HCT116 (cell line): ENCODE measurements around the gene PARVA.

Experiments used
- CEBPB ChIP-seq: IDR thresholded peaks from 2 replicates; pipeline ENCODE4 v1.6.1; 2012; ENCODE audit warnings: low read depth
- EGR1 ChIP-seq: IDR thresholded peaks from 2 replicates; pipeline ENCODE4 v1.6.1; 2012; ENCODE audit warnings: low read depth
- EZH2 ChIP-seq: fragments of 200-600 bp; sonication (generic); IDR thresholded peaks from 2 replicates; pipeline ENCODE4 v1.6.1; 2017; ENCODE audit warnings: antibody characterized with exemption, mixed run types
- EZH2phosphoT487 ChIP-seq: fragments of 200-600 bp; IDR thresholded peaks from 2 replicates; pipeline ENCODE4 v1.6.1; 2018; ENCODE audit warnings: antibody characterized with exemption, borderline replicate concordance
- JUND ChIP-seq: IDR thresholded peaks from 2 replicates; pipeline ENCODE4 v1.6.1; 2012
- POLR2A ChIP-seq: IDR thresholded peaks from 2 replicates; pipeline ENCODE4 v1.7.0; 2011; ENCODE audit warnings: borderline replicate concordance; ENCODE audit not compliant: insufficient read depth, insufficient read length; ENCODE audit errors: extremely low read depth
- POLR2AphosphoS5 ChIP-seq: IDR thresholded peaks from 2 replicates; pipeline ENCODE4 v1.6.1; 2011; ENCODE audit warnings: mild to moderate bottlenecking, low read depth, low read length, moderate library complexity
- SIN3A ChIP-seq: IDR thresholded peaks from 2 replicates; pipeline ENCODE4 v1.6.1; 2012; ENCODE audit warnings: low read depth
- SRF ChIP-seq: IDR thresholded peaks from 2 replicates; pipeline ENCODE4 v1.6.1; 2012; ENCODE audit warnings: low read depth
- TCF7L2 ChIP-seq: IDR thresholded peaks from 2 replicates; pipeline ENCODE4 v1.7.0; 2011; ENCODE audit warnings: borderline replicate concordance, inconsistent platforms; ENCODE audit not compliant: insufficient read depth, insufficient read length; ENCODE audit errors: extremely low read depth
- YY1 ChIP-seq: IDR thresholded peaks from 2 replicates; pipeline ENCODE4 v1.6.1; 2011; ENCODE audit warnings: low read length, low read depth, moderate library complexity, mild to moderate bottlenecking; ENCODE audit not compliant: insufficient replicate concordance; ENCODE audit errors: extremely low read depth
- TF ChIP-seq, protein P1 (sequence below), 3 experiments: fragments of 200-600 bp in 1 of 3; sonication (generic) in 1 of 3; IDR thresholded peaks in 2 of 3; conservative IDR thresholded peaks in 1 of 3; 2 replicates each; pipeline ENCODE4 v1.5.1; 2012 to 2017; ENCODE audit warnings: low read depth in 2 of 3, low read length in 2 of 3, antibody characterized with exemption in 1 of 3, borderline replicate concordance in 1 of 3, control low read depth in 1 of 3, mild to moderate bottlenecking in 1 of 3, mixed read lengths in 1 of 3, mixed run types in 1 of 3, moderate library complexity in 1 of 3; ENCODE audit not compliant: insufficient read depth in 1 of 3
- TF ChIP-seq, protein P2 (sequence below): IDR thresholded peaks from 2 replicates; pipeline ENCODE4 v1.6.1; 2012

DNA sequence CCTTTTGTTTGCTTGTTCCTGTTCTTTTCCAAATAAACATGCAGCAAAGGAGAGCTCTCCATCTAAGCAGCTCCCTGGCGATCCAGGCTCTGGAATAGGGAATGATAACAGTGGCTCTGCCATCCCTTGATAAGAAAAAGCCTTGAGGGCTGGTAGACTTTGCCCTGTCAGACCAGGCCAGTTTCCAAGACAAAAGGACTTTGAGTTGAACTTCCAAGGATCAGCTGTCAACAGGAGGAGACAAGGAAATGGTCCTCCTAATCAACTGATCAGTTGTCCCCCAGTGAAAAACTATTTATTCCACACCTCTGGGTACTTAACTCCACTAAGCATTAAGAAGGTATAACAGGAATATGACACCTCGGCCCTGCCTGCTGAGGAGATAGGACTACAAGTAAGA lies 127.8 kb downstream of the PARVA start:
- TF ChIP-seq, protein P1, sequence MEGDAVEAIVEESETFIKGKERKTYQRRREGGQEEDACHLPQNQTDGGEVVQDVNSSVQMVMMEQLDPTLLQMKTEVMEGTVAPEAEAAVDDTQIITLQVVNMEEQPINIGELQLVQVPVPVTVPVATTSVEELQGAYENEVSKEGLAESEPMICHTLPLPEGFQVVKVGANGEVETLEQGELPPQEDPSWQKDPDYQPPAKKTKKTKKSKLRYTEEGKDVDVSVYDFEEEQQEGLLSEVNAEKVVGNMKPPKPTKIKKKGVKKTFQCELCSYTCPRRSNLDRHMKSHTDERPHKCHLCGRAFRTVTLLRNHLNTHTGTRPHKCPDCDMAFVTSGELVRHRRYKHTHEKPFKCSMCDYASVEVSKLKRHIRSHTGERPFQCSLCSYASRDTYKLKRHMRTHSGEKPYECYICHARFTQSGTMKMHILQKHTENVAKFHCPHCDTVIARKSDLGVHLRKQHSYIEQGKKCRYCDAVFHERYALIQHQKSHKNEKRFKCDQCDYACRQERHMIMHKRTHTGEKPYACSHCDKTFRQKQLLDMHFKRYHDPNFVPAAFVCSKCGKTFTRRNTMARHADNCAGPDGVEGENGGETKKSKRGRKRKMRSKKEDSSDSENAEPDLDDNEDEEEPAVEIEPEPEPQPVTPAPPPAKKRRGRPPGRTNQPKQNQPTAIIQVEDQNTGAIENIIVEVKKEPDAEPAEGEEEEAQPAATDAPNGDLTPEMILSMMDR (IDR thresholded peaks at IDR 0.05 in 2 of 3, conservative IDR thresholded peaks at IDR 0.05 in 1 of 3; ENCODE audit: borderline replicate concordance in 1 of 3, insufficient read depth in 1 of 3, low read depth in 2 of 3, low read length in 2 of 3) = no peak
- TF ChIP-seq TCF7L2 = no peak
- TF ChIP-seq EGR1 = no peak
- no peak for TF ChIP-seq SIN3A
- TF ChIP-seq EZH2 = no peak
- TF ChIP-seq JUND = no peak
- TF ChIP-seq POLR2AphosphoS5 = no peak
- TF ChIP-seq POLR2A = no peak
- TF ChIP-seq, protein P2, sequence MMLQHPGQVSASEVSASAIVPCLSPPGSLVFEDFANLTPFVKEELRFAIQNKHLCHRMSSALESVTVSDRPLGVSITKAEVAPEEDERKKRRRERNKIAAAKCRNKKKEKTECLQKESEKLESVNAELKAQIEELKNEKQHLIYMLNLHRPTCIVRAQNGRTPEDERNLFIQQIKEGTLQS = no peak
- no peak for TF ChIP-seq YY1
- no peak for TF ChIP-seq CEBPB
- TF ChIP-seq EZH2phosphoT487 = no peak
- TF ChIP-seq SRF = no peak
